Thyroid gland (tissue), 4 donors: ENCODE data around the gene TSPAN15.

Experiments used
- POLR2A ChIP-seq, 2 donors: fragments of 450-650 bp; IDR thresholded peaks; one replicate each; pipeline ENCODE4 v1.6.1; 2017; ENCODE audit warnings: antibody characterized with exemption in 2 of 2, mild to moderate bottlenecking in 2 of 2, moderate library complexity in 1 of 2
- TF ChIP-seq, protein P1 (sequence below), 6 experiments: fragments of 200-600 bp in 3 of 6; fragments of 450-650 bp in 3 of 6; sonication (generic) in 3 of 6; IDR thresholded peaks; one replicate each; pipeline ENCODE4 v1.5.1; 2016 to 2019; ENCODE audit warnings: antibody characterized with exemption in 6 of 6, mild to moderate bottlenecking in 2 of 6, inconsistent platforms in 1 of 6, moderate library complexity in 1 of 6

GRCh38 chr10:69483963-69484362 lies 32.7 kb downstream of the TSPAN15 start:
- TF ChIP-seq, protein P1, sequence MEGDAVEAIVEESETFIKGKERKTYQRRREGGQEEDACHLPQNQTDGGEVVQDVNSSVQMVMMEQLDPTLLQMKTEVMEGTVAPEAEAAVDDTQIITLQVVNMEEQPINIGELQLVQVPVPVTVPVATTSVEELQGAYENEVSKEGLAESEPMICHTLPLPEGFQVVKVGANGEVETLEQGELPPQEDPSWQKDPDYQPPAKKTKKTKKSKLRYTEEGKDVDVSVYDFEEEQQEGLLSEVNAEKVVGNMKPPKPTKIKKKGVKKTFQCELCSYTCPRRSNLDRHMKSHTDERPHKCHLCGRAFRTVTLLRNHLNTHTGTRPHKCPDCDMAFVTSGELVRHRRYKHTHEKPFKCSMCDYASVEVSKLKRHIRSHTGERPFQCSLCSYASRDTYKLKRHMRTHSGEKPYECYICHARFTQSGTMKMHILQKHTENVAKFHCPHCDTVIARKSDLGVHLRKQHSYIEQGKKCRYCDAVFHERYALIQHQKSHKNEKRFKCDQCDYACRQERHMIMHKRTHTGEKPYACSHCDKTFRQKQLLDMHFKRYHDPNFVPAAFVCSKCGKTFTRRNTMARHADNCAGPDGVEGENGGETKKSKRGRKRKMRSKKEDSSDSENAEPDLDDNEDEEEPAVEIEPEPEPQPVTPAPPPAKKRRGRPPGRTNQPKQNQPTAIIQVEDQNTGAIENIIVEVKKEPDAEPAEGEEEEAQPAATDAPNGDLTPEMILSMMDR (IDR thresholded peaks at IDR 0.05) = no peak
- no peak for TF ChIP-seq POLR2A (IDR thresholded peaks at IDR 0.05)
